Astrocyte of the spinal cord (primary cell): ENCODE measurements around the gene BRF1.
"Not testable (repeated sequence)": the region's sequence is repeated elsewhere in the genome, so short reads cannot be mapped to it uniquely, and the experiment has no call there.

Experiments
- DNase-seq: peaks from one replicate; pipeline ENCODE4 v3.0.0; 2011; ENCODE audit warnings: low read depth, low spot score
- H3K4me3 ChIP-seq: 2 replicates; pipeline ENCODE4 v1.5.1; 2011; ENCODE audit warnings: low read depth, mild to moderate bottlenecking, low read length, moderate library complexity
- in situ Hi-C: cut with HindIII; loops from 2 replicates; pipeline ENCODE4 v1.10.0; 2017; ENCODE audit warnings: low sequenced_read_pairs
- TF ChIP-seq, protein P1 (sequence below): IDR thresholded peaks from 2 replicates; pipeline ENCODE4 v1.5.1; 2012; ENCODE audit warnings: low read depth, mild to moderate bottlenecking, low read length, inconsistent platforms

BRF1 gene

DNA sequence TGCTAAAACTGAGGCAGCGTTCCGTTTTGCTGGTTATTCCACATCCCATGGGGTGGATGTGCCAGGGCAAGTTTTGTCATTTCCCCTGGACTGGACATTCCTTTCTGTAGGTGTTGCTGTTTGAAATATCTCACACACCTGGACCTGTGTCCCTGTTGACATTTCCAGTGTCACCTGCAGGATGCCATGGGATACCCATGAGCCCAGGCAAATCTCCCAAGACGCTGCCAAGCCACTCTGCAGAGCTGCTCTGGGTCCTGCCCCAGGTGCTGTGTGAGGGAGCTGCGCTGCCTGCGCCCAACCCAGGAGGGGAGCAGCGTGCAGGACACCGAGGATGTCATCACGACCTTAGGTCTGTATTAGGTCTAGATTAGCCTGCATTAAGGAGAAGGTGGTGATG, 8.6 kb upstream of the BRF1 start:
- no peak overlapping the region for H3K4me3 ChIP-seq
- in situ Hi-C loops: no loop called here
- no peak for DNase-seq
- TF ChIP-seq, protein P1, sequence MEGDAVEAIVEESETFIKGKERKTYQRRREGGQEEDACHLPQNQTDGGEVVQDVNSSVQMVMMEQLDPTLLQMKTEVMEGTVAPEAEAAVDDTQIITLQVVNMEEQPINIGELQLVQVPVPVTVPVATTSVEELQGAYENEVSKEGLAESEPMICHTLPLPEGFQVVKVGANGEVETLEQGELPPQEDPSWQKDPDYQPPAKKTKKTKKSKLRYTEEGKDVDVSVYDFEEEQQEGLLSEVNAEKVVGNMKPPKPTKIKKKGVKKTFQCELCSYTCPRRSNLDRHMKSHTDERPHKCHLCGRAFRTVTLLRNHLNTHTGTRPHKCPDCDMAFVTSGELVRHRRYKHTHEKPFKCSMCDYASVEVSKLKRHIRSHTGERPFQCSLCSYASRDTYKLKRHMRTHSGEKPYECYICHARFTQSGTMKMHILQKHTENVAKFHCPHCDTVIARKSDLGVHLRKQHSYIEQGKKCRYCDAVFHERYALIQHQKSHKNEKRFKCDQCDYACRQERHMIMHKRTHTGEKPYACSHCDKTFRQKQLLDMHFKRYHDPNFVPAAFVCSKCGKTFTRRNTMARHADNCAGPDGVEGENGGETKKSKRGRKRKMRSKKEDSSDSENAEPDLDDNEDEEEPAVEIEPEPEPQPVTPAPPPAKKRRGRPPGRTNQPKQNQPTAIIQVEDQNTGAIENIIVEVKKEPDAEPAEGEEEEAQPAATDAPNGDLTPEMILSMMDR: no peak

DNA sequence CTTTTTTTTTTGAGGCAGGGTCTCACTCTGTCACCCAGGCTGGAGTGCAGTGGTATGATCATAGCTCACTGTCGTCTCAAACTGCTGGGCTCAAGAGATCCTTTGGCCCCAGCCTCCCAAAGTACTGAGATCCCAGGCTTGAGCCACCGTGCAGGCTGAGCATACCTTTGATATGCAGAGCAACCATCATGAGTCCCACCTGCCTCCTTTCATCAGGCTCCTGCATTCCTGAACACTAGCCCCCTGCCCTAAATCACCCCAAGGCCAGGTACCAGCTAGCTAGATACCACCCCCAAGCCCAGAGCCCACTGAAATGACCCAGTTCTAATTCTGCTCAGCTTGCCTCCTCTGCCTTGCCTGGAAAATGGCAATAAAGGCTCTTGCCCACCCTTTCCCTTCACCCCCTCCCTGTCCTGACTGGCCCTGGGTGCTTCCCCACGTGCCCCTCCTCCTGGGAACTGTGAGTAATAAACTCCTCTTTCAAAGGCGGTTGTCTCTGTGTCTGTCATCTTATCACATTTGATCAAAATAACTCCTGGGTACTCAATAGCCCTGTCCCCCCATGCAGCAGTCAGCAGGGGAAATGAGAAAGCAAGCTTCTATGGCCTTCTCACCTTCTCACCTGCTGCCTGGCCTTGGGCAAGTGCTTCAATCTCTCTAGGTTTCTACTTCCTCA, 6.4 kb upstream of the BRF1 start:
- TF ChIP-seq, protein P1: no peak
- no peak for DNase-seq
- in situ Hi-C loops: no loop called here
- H3K4me3 ChIP-seq: no peak overlapping the region

DNA sequence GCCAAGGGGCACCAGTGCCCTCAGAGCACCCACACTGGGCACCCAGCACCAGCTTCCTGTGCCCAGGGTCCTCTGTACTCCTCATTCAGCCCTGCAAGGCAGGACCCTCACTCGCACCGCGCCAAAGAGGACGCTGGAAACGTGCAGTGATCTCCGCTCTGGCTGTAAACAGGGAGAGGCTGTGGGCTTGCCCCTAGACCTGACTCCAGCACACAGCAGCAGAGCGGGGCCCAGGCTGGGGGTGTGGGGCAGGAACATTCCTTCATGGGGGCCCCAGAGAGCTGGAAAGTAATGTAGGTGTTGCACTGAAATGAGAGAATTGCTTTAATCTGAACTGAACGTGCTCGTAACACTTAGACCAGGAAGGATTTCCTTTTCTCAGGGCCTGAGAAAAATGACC, 5.0 kb upstream of the BRF1 start:
- H3K4me3 ChIP-seq: no peak overlapping the region

DNA sequence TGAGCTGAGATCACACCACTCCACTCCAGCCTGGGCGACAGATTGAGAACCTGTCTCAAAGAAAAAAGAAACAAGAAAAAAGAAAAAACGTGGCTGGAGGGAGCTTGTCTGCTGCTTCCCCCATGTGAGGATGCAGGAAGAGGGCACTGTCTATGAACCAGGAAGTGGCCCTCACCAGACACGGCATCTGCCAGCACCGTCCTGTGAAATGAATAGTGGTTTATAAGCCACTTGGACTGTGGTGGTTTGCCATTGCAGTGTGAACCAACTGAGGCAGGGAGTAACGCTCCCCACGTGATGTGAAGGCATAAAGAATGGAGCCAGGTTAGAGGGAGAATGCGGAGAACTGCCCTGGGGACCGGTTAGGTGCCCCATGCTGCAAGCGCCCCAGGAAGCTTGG, 4.5 kb upstream of the BRF1 start:
- in situ Hi-C loops: no loop called here
- TF ChIP-seq, protein P1: no peak
- no peak for DNase-seq
- no peak overlapping the region for H3K4me3 ChIP-seq

More for the DNA sequence above, 5.0 kb upstream of the BRF1 start:
- TF ChIP-seq, protein P1: no peak
- in situ Hi-C loops: no loop called here
- DNase-seq: no peak

DNA sequence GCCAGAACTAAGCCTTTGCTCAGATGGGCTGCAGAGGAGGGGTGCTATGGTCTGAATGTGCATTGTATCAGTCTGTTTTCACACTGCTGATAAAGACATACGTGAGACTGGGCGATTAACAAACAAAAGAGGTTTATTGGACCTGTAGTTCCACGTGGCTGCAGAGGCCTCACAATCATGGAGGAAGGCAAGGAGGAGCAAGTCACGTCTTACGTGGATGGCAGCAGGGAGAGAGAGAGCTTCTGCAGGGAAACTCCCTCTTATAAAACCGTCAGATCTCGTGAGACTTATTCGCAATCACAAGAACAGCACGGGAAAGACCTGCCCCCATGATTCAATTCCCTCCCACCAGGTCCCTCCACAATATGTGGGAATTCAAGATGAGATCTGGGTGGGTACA, 3.8 kb upstream of the BRF1 start:
- TF ChIP-seq, protein P1: no peak
- in situ Hi-C loops: no loop called here
- DNase-seq: no peak
- H3K4me3 ChIP-seq: no peak overlapping the region

DNA sequence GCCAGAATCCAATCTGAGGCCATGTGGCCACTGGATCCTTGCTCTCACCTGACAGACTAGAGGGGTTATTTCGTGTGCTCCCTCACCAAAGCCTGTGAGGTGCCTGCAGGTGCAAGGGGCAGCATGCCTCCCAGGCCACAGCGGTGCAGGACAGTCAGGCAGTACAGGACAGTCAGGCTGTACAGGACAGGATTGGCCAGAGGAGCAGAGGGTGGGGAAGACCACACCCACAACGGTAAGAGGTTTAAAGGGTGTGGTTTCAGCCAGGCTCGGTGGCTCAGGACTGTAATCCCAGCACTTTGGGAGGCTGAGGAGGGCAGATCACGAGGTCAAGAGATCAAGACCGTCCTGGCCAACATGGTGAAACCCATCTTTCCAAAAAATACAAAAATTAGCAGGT, 3.1 kb upstream of the BRF1 start:
- in situ Hi-C loops: no loop called here
- TF ChIP-seq, protein P1: no peak
- no peak overlapping the region for H3K4me3 ChIP-seq
- no peak for DNase-seq

DNA sequence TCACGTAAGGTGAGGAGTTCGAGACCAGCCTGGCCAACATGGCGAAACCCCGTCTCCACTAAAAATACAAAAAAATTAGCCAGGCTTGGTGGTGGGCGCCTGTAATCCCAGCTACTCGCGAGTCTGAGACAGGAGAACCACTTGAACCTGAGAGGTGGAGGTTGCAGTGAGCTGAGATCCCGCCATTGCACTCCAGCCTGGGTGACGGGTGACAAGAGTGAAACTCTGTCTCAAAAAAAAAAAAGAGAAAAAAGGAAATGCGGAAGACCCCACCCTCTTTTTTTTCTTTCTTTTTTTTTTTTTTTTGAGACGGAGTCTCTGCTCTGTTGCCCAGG, 1.1 kb upstream of the BRF1 start:
- in situ Hi-C loops, DNase-seq: not testable (repeated sequence)
- peak overlapping the region; percentile 70 for H3K4me3 ChIP-seq
